Islet precursor cell (in vitro differentiated cells): ENCODE measurements around the gene SNAPC3.
"Not testable (repeated sequence)": the region's sequence is repeated elsewhere in the genome, so short reads cannot be mapped to it uniquely, and the experiment has no call there.

Experiments
- DNase-seq: peaks from one replicate; pipeline ENCODE4 v3.0.0-alpha.2; 2018

Gene SNAPC3

GRCh38 chr9:15426019-15426418 is 3.3 kb downstream of the SNAPC3 start:
- DNase-seq: no peak

- not testable (repeated sequence) for DNase-seq
These were observed 5.0 kb downstream of the SNAPC3 start for GRCh38 chr9:15427702-15428101.

- no peak for DNase-seq
These were observed 8.5 kb downstream of the SNAPC3 start for GRCh38 chr9:15430920-15431844.

GRCh38 chr9:15433191-15433590 is 10.5 kb downstream of the SNAPC3 start:
- no peak for DNase-seq

- no peak for DNase-seq
These were observed 11.0 kb downstream of the SNAPC3 start for GRCh38 chr9:15433661-15434060.

GRCh38 chr9:15438891-15439290 is 16.2 kb downstream of the SNAPC3 start:
- no peak for DNase-seq

GRCh38 chr9:15441841-15442240 is 19.2 kb downstream of the SNAPC3 start:
- DNase-seq: not testable (repeated sequence)

- not testable (repeated sequence) for DNase-seq
These were observed 19.6 kb downstream of the SNAPC3 start for GRCh38 chr9:15442264-15442663.

- DNase-seq: no peak
These were observed 21.5 kb downstream of the SNAPC3 start for GRCh38 chr9:15444141-15444540.

GRCh38 chr9:15453956-15454355 is 31.3 kb downstream of the SNAPC3 start:
- no peak for DNase-seq

- DNase-seq: no peak
These were observed 38.4 kb downstream of the SNAPC3 start for GRCh38 chr9:15461056-15461455.

GRCh38 chr9:15461601-15462000 is 38.9 kb downstream of the SNAPC3 start:
- DNase-seq: no peak

- no peak for DNase-seq
These were observed 45.5 kb downstream of the SNAPC3 start for GRCh38 chr9:15468145-15468544.

- no peak for DNase-seq
These were observed 46.7 kb downstream of the SNAPC3 start for GRCh38 chr9:15469406-15469805.

- DNase-seq: no peak
These were observed 47.2 kb downstream of the SNAPC3 start for GRCh38 chr9:15469862-15470261.

GRCh38 chr9:15475923-15476536 is 53.4 kb downstream of the SNAPC3 start:
- DNase-seq: no peak

- no peak for DNase-seq
These were observed 57.4 kb downstream of the SNAPC3 start for GRCh38 chr9:15480028-15480427.

GRCh38 chr9:15482146-15482545 is 59.5 kb downstream of the SNAPC3 start:
- DNase-seq: no peak

- no peak for DNase-seq
These were observed 62.1 kb downstream of the SNAPC3 start for GRCh38 chr9:15484802-15485201.

- no peak for DNase-seq
These were observed 63.4 kb downstream of the SNAPC3 start for GRCh38 chr9:15485836-15486666.

GRCh38 chr9:15491950-15492349 is 69.3 kb downstream of the SNAPC3 start:
- no peak for DNase-seq

- DNase-seq: no peak
These were observed 69.9 kb downstream of the SNAPC3 start for GRCh38 chr9:15492485-15493150.
